OCI-M1 (cell line): Measurements from ENCODE around the gene PTAR1.

Experiments
- DNase-seq: peaks from one replicate; lab custom pipeline; 2025; lab: John Stamatoyannopoulos, UW

PTAR1 gene

GRCh38 chr9:69674112-69674685 lies 85.6 kb downstream of the PTAR1 start:
- DNase-seq: no peak

GRCh38 chr9:69673311-69673640 lies 86.5 kb downstream of the PTAR1 start:
- DNase-seq: no peak

- DNase-seq: peak; percentile 87
These were observed 87.1 kb downstream of the PTAR1 start for GRCh38 chr9:69672596-69673310.

GRCh38 chr9:69671879-69672595 lies 87.8 kb downstream of the PTAR1 start, which contains the start of gene APBA1:
Gene APBA1, minus strand, starts transcription at chr9:69672371.
- DNase-seq: peak; percentile 21

GRCh38 chr9:69671311-69671878 lies 88.4 kb downstream of the PTAR1 start:
- no peak for DNase-seq

GRCh38 chr9:69667306-69667705 lies 92.5 kb downstream of the PTAR1 start:
- no peak for DNase-seq

- no peak for DNase-seq
These were observed 99.5 kb downstream of the PTAR1 start for GRCh38 chr9:69660304-69660703.
